GM12891 (cell line): ENCODE results near the gene TSHZ2.

Source experiments
- PAX5 ChIP-seq: IDR thresholded peaks from 2 replicates; pipeline ENCODE4 v1.6.1; 2011; ENCODE audit warnings: low read length, moderate library complexity, mild to moderate bottlenecking; ENCODE audit not compliant: insufficient read depth, severe bottlenecking
- POLR2A ChIP-seq: IDR thresholded peaks from 2 replicates; pipeline ENCODE4 v1.6.1; 2011; ENCODE audit warnings: low read depth, low read length, control low read depth
- POLR2AphosphoS5 ChIP-seq: IDR thresholded peaks from 2 replicates; pipeline ENCODE4 v1.6.1; 2011; ENCODE audit warnings: low read depth, low read length, control low read depth
- POU2F2 ChIP-seq: IDR thresholded peaks from 2 replicates; pipeline ENCODE4 v1.6.1; 2011; ENCODE audit warnings: low read depth, mild to moderate bottlenecking, control low read depth, low read length, moderate library complexity
- SPI1 ChIP-seq: IDR thresholded peaks from 2 replicates; pipeline ENCODE4 v1.6.1; 2011; ENCODE audit warnings: low read depth, low read length, control low read depth
- TAF1 ChIP-seq: IDR thresholded peaks from 2 replicates; pipeline ENCODE4 v1.6.1; 2011; ENCODE audit warnings: low read depth, low read length, control low read depth

DNA sequence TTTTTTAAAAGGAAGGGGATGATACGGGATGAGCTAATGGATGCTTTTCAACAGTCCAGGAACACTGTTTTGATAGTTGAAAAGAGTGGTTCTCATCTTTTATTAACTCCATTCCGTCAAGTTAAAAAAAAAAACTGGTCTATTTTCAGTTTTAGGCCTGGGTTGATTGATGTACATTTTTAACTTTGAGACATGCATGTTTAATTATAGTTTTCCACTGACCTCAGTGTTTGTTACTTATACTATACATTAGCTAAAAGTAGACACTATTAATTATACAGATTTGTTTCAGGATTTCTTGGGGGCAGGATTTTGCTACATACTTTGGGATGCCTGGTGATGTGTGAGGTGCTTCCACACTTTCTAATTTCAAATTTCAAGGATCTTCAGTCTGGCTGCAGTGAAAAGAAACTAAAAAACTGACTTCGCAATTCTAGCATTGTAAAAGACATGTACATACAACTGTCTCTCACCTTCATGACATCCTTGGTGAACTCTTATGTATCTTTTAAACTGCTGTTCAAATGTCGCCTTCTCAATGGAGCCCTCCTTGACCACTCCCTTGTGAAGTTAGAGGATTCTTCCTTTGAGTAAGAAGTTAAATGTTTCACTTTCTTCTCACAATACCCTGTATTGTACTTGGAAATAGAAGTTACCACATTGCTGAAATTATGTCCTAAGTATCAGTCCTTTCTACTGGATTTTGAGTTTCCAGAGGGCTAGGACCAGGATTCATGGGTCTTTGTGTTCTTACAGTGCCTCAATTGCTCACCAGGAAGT is 101.7 kb downstream of the TSHZ2 start:
- TF ChIP-seq POLR2AphosphoS5 = no peak
- no peak for TF ChIP-seq TAF1
- TF ChIP-seq SPI1 = no peak
- TF ChIP-seq POLR2A = no peak
- TF ChIP-seq POU2F2 = no peak
- no peak for TF ChIP-seq PAX5
